Measurements from ENCODE around the gene CD37.

Gene CD37

GRCh38 chr19:49380391-49380790 lies 45.2 kb downstream of the CD37 start:
- DNase-seq (ENCODE audit: low read depth) = no peak

GRCh38 chr19:49382639-49383038 lies 47.4 kb downstream of the CD37 start:
- no peak for DNase-seq (ENCODE audit: low read depth)

GRCh38 chr19:49383599-49383998 lies 48.4 kb downstream of the CD37 start:
- no peak for DNase-seq (ENCODE audit: low read depth)

- peak; percentile 82 for DNase-seq (ENCODE audit: low read depth)
These were observed 52.7 kb downstream of the CD37 start, which contains the start of gene KASH5 for GRCh38 chr19:49387936-49388372. Gene KASH5 (plus strand): TSS chr19:49388249. CDS start chr19:49390884, 2,635 bp downstream.

- no peak for DNase-seq (ENCODE audit: low read depth)
These were observed 54.2 kb downstream of the CD37 start for GRCh38 chr19:49389406-49389805.

Measured in stimulated activated CD8-positive, alpha-beta memory T cell treated with anti-CD3 and anti-CD28 coated beads, Interleukin-12 subunit alpha, Interleukin-12 subunit beta, amount 100 ng/mL, for 1 hour (primary cell).